Hepatocyte (in vitro differentiated cells): Measurements from ENCODE around the gene RHOT1. TPM values are rescaled to one million over a fixed set of nuclear protein-coding genes. Genes with fewer than 3 reads are reported as not detected.
"Not testable (repeated sequence)": the region's sequence is repeated elsewhere in the genome, so short reads cannot be mapped to it uniquely, and the experiment has no call there.

Experiments used
- DNase-seq: peaks from one replicate; pipeline ENCODE4 v3.0.0-alpha.2; 2016; ENCODE audit warnings: low spot score
- H2AFZ ChIP-seq: fragments of 200-600 bp; sonication (generic); 2 replicates; pipeline ENCODE4 v1.6.0; 2016; ENCODE audit warnings: antibody characterized with exemption, mild to moderate bottlenecking
- H3K27ac ChIP-seq: fragments of 200-600 bp; sonication (generic); 2 replicates; pipeline ENCODE4 v1.5.1; 2016; ENCODE audit warnings: mild to moderate bottlenecking
- H3K27me3 ChIP-seq: fragments of 200-600 bp; sonication (generic); 2 replicates; pipeline ENCODE4 v1.6.1; 2016
- H3K36me3 ChIP-seq: fragments of 200-600 bp; sonication (generic); replicated peaks from 2 replicates; pipeline ENCODE4 v1.5.1; 2016; ENCODE audit warnings: low read depth; ENCODE audit not compliant: insufficient read depth
- H3K4me1 ChIP-seq: fragments of 200-600 bp; sonication (generic); 2 replicates; pipeline ENCODE4 v1.5.1; 2016; ENCODE audit warnings: mild to moderate bottlenecking, moderate library complexity; ENCODE audit not compliant: insufficient read depth
- H3K4me2 ChIP-seq: fragments of 200-600 bp; sonication (generic); 2 replicates; pipeline ENCODE4 v1.6.0; 2016
- H3K4me3 ChIP-seq: fragments of 200-600 bp; sonication (generic); 2 replicates; pipeline ENCODE4 v1.5.1; 2016; ENCODE audit warnings: mild to moderate bottlenecking
- H3K79me2 ChIP-seq: fragments of 200-600 bp; sonication (generic); 2 replicates; pipeline ENCODE4 v1.6.0; 2017; ENCODE audit warnings: mild to moderate bottlenecking
- H3K9me2 ChIP-seq: fragments of 200-600 bp; sonication (generic); replicated peaks from 2 replicates; pipeline ENCODE4 v1.6.0; 2017; ENCODE audit warnings: mild to moderate bottlenecking; ENCODE audit not compliant: insufficient read depth
- H3K9me3 ChIP-seq: fragments of 200-600 bp; sonication (generic); 2 replicates; pipeline ENCODE4 v1.5.1; 2016; ENCODE audit warnings: low read depth, mild to moderate bottlenecking
- H4K20me1 ChIP-seq: fragments of 200-600 bp; sonication (generic); 2 replicates; pipeline ENCODE4 v1.6.0; 2016; ENCODE audit warnings: mild to moderate bottlenecking; ENCODE audit not compliant: insufficient read depth, poor library complexity, severe bottlenecking
- EZH2 ChIP-seq: fragments of 200-600 bp; sonication (generic); IDR thresholded peaks from 2 replicates; pipeline ENCODE4 v1.6.1; 2016; ENCODE audit warnings: antibody characterized with exemption, mild to moderate bottlenecking, borderline replicate concordance
- EZH2phosphoT487 ChIP-seq: fragments of 200-600 bp; sonication (generic); IDR thresholded peaks from one replicate; pipeline ENCODE4 v1.6.1; 2018; ENCODE audit warnings: antibody characterized with exemption, mild to moderate bottlenecking, low read depth, moderate library complexity; ENCODE audit not compliant: unreplicated experiment, severe bottlenecking
- whole genome bisulfite sequencing: methylation state at CpG from one replicate; pipeline ENCODE4 v1.1.6; 2016; ENCODE audit warnings: low lambda C conversion rate; ENCODE audit errors: missing lambda C conversion rate; 5-methylcytosine and 5-hydroxymethylcytosine counted together
- polyA plus RNA-seq: library from polyadenylated mRNA; unstranded; fragments of >200 nt; fragmentation: Nextera tagmentation; extraction: Ambion mirVana; gene quantifications from 2 replicates; pipeline ENCODE4 v1.2.1, GENCODE V29; 2016
- total RNA-seq: library from RNA; depleted of rRNA; stranded (reverse); fragments of >200 nt; gene quantifications from 2 replicates; pipeline ENCODE4 v1.2.3, GENCODE V29; 2014
- TF ChIP-seq, protein P1 (sequence below): fragments of 200-600 bp; sonication (generic); IDR thresholded peaks from 2 replicates; pipeline ENCODE4 v1.5.1; 2016; ENCODE audit warnings: antibody characterized with exemption, mild to moderate bottlenecking; ENCODE audit not compliant: poor library complexity

Gene RHOT1
- total and polyA plus RNA-seq, 2 experiments from 2014 or later: 22.6 to 38.4 TPM

DNA sequence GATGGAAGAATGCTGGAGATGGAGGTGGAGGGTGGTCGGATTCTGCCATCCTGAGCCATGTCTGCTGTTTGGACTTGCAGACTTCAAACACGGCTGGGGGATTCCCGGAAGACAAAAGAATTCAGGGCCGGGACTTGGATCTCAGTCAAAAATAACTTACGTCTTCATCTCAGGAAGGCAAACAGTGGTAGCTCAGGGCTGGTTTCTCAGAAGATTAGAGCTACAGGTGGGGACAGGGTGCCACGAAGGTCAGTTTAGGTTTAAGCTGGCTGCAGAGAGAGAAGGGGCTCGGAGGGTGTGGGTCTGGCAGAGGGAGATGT lies 119.1 kb downstream of the RHOT1 start:
- no peak overlapping the region for H2AFZ ChIP-seq
- DNase-seq: no peak
- H3K27me3 ChIP-seq: peaks cover 45% of the 10 kb centered on the region
- H3K4me3 ChIP-seq: no peak overlapping the region
- no peak overlapping the region for H3K27ac ChIP-seq
- H3K36me3 ChIP-seq: no peaks in the 10 kb centered on the region
- no peaks in the 10 kb centered on the region for H3K79me2 ChIP-seq
- H3K4me2 ChIP-seq: no peak overlapping the region
- H3K9me2 ChIP-seq: no peaks in the 10 kb centered on the region
- H4K20me1 ChIP-seq: no peaks in the 10 kb centered on the region
- no peaks in the 10 kb centered on the region for H3K9me3 ChIP-seq
- H3K4me1 ChIP-seq: no peaks in the 10 kb centered on the region
- WGBS: 55% methylated on average over 7 of the region's 7 CpGs
- TF ChIP-seq, protein P1, sequence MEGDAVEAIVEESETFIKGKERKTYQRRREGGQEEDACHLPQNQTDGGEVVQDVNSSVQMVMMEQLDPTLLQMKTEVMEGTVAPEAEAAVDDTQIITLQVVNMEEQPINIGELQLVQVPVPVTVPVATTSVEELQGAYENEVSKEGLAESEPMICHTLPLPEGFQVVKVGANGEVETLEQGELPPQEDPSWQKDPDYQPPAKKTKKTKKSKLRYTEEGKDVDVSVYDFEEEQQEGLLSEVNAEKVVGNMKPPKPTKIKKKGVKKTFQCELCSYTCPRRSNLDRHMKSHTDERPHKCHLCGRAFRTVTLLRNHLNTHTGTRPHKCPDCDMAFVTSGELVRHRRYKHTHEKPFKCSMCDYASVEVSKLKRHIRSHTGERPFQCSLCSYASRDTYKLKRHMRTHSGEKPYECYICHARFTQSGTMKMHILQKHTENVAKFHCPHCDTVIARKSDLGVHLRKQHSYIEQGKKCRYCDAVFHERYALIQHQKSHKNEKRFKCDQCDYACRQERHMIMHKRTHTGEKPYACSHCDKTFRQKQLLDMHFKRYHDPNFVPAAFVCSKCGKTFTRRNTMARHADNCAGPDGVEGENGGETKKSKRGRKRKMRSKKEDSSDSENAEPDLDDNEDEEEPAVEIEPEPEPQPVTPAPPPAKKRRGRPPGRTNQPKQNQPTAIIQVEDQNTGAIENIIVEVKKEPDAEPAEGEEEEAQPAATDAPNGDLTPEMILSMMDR: no peak
- TF ChIP-seq EZH2: no peak

- H3K9me2 ChIP-seq: no peaks in the 10 kb centered on the region
- no peak overlapping the region for H3K4me3 ChIP-seq
- peaks cover 52% of the 10 kb centered on the region for H3K27me3 ChIP-seq
- H3K9me3 ChIP-seq: no peaks in the 10 kb centered on the region
- no peak for DNase-seq
- no peak for TF ChIP-seq EZH2phosphoT487
- TF ChIP-seq, protein P1: no peak
- no peak overlapping the region for H3K27ac ChIP-seq
- no peaks in the 10 kb centered on the region for H3K79me2 ChIP-seq
- peaks cover 4% of the 10 kb centered on the region for H3K4me1 ChIP-seq
- whole genome bisulfite sequencing: 76% methylated on average over 13 of the region's 13 CpGs
- no peaks in the 10 kb centered on the region for H3K36me3 ChIP-seq
- H4K20me1 ChIP-seq: no peaks in the 10 kb centered on the region
- no peak overlapping the region for H2AFZ ChIP-seq
- no peak overlapping the region for H3K4me2 ChIP-seq
Observed at GRCh38 chr17:32261936-32262510, 119.7 kb downstream of the RHOT1 start.

DNA sequence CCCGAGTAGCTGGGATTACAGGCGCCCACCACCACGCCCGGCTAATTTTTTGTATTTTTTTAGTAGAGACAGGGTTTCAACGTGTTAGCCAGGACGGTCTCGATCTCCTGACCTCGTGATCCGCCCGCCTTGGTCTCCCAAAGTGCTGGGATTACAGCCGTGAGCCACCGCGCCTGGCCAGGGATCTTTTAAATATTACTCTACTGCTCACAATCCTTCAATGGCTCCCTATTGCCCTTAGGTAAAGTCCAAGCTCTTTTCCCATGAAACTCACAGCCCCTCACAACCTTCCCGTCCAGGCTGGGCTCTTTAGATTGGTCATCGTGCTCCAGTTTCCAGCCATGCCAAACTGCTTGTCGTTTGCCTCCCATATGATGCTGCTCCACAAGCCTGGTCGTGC lies 121.2 kb downstream of the RHOT1 start:
- H3K4me1 ChIP-seq, H4K20me1 ChIP-seq, H3K27ac ChIP-seq, H3K4me2 ChIP-seq, H3K9me2 ChIP-seq, DNase-seq, H3K79me2 ChIP-seq, H3K36me3 ChIP-seq, H3K4me3 ChIP-seq, H3K9me3 ChIP-seq, H2AFZ ChIP-seq: not testable (repeated sequence)
- 94% methylated on average over 16 of the region's 17 CpGs for WGBS
- H3K27me3 ChIP-seq: peaks cover 66% of the 10 kb centered on the region

DNA sequence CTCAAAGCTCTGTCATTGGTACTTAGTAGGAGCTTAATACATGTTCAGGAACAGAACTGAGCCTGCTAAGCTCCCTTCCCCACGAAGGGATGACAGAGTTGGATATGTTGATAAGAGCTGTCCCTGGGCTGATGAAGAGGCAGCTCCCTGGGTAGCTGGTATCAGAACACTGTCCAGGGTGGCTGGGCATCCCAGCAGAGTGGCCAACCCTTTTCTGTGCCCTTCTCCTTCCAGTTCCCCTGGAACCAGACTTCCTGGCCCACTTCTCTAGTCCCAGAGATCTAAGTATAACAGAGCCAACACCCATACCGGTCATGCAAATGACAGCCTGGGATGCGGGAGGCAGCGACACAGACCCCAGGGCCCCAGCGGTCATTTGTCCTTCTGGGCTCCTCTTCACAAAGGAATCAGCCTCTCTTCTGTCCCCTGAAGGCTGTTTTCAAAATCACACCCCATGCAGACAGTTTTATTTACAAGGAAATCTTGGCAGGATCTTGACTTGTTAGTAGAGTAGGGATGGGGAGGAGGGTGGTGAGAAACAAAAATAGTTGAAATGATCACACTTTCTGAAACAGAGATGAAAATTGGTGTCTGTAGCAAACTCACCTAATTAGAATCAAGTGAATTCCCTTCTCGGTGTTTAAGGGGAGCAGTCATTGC lies 122.0 kb downstream of the RHOT1 start:
- Histone ChIP-seq H2AFZ (no peak overlapping the region), H4K20me1 (no peaks in the 10 kb centered on the region), H3K4me2 (no peak overlapping the region), H3K36me3 (no peaks in the 10 kb centered on the region), H3K27me3 (peaks cover 74% of the 10 kb centered on the region), H3K9me2 (no peaks in the 10 kb centered on the region), H3K79me2 (no peaks in the 10 kb centered on the region), H3K9me3 (no peaks in the 10 kb centered on the region), H3K4me3 (no peak overlapping the region), H3K4me1 (peaks cover 8% of the 10 kb centered on the region), H3K27ac (no peak overlapping the region)
- no peak for DNase-seq
- WGBS: 21% methylated on average over 6 of the region's 6 CpGs
- TF ChIP-seq, protein P1: no peak
- TF ChIP-seq EZH2phosphoT487: no peak
- TF ChIP-seq EZH2: no peak
